OCI-LY7 (cell line): ENCODE measurements around the gene MDFIC. TPM values are rescaled to one million over a fixed set of nuclear protein-coding genes. Genes with fewer than 3 reads are reported as not detected.

Experiments
- BruUV-seq: library from RNA; stranded (reverse); fragments of 400-500 nt; replicated peaks from 2 replicates; lab custom pipeline; 2021; lab: Mats Ljungman, UMichigan
- CTCF ChIA-PET: fragments of 300-600 bp; sonication (Branson Sonifier 250); formaldehyde crosslinking; loops from one replicate; lab custom pipeline; 2022; ENCODE audit warnings: antibody characterized with exemption; ENCODE audit not compliant: unreplicated experiment; lab: Charles Lee
- POLR2A ChIA-PET: fragments of 300-600 bp; sonication (Branson Sonifier 250); formaldehyde crosslinking; loops from one replicate; lab custom pipeline; 2022; ENCODE audit warnings: antibody characterized with exemption; lab: Charles Lee
- DNase-seq: peaks from one replicate; pipeline ENCODE4 v3.0.0-alpha.2; 2015; ENCODE audit warnings: low spot score
- H2AFZ ChIP-seq: fragments of 200-600 bp; sonication (generic), shearing (Covaris generic); 2 replicates; pipeline ENCODE4 v1.6.1; 2014; ENCODE audit warnings: mild to moderate bottlenecking, antibody characterized with exemption, low read length, moderate library complexity
- H3K27ac ChIP-seq: fragments of 200-600 bp; sonication (generic); 2 replicates; pipeline ENCODE4 v1.5.1; 2014; ENCODE audit warnings: mixed run types, low read depth, mild to moderate bottlenecking, moderate library complexity, low read length, inconsistent platforms; ENCODE audit not compliant: poor library complexity, severe bottlenecking
- H3K36me3 ChIP-seq: fragments of 200-600 bp; sonication (generic); 2 replicates; pipeline ENCODE4 v1.6.1; 2014; ENCODE audit warnings: mild to moderate bottlenecking, antibody characterized with exemption, low read length, moderate library complexity, mixed read lengths; ENCODE audit not compliant: insufficient read depth
- H3K4me1 ChIP-seq: fragments of 200-600 bp; sonication (generic); 2 replicates; pipeline ENCODE4 v1.5.1; 2014; ENCODE audit warnings: mild to moderate bottlenecking, low read length; ENCODE audit not compliant: insufficient read depth, poor library complexity, severe bottlenecking
- H3K4me2 ChIP-seq: fragments of 200-600 bp; sonication (generic); 2 replicates; pipeline ENCODE4 v1.6.1; 2014; ENCODE audit warnings: mild to moderate bottlenecking, low read length
- H3K4me3 ChIP-seq: fragments of 200-600 bp; sonication (generic); 2 replicates; pipeline ENCODE4 v1.5.1; 2014; ENCODE audit warnings: mild to moderate bottlenecking, low read depth, low read length; ENCODE audit not compliant: poor library complexity, severe bottlenecking
- H3K79me2 ChIP-seq: fragments of 200-600 bp; sonication (generic); 2 replicates; pipeline ENCODE4 v1.6.1; 2016; ENCODE audit warnings: low read depth, mild to moderate bottlenecking, low read length, moderate library complexity, mixed read lengths; ENCODE audit not compliant: insufficient read depth
- H3K9me2 ChIP-seq: fragments of 200-600 bp; sonication (generic); 2 replicates; pipeline ENCODE4 v1.6.1; 2016; ENCODE audit warnings: mild to moderate bottlenecking, low read length, mixed read lengths; ENCODE audit not compliant: insufficient read depth
- H3K9me3 ChIP-seq: fragments of 200-600 bp; sonication (generic); 2 replicates; pipeline ENCODE4 v1.6.1; 2014; ENCODE audit warnings: mild to moderate bottlenecking, mixed run types, low read length, mixed read lengths
- H4K20me1 ChIP-seq: fragments of 200-600 bp; sonication (generic); 2 replicates; pipeline ENCODE4 v1.6.1; 2014; ENCODE audit warnings: mild to moderate bottlenecking, antibody characterized with exemption, low read length, moderate library complexity, mixed read lengths; ENCODE audit not compliant: insufficient read depth
- CTCF ChIP-seq: fragments of 200-600 bp; sonication (generic); conservative IDR thresholded peaks from 2 replicates; pipeline ENCODE4 v1.5.1; 2014; ENCODE audit warnings: mild to moderate bottlenecking, antibody characterized with exemption, low read length, moderate library complexity, mixed read lengths
- EZH2phosphoT487 ChIP-seq: fragments of 200-600 bp; sonication (generic); IDR thresholded peaks from 2 replicates; pipeline ENCODE4 v1.6.1; 2018; ENCODE audit warnings: low read depth, borderline replicate concordance, mild to moderate bottlenecking, mixed run types, antibody characterized with exemption, low read length, moderate library complexity, mixed read lengths
- intact Hi-C: fragments of 100-400 bp; cut with micrococcal nuclease; formaldehyde crosslinking; loops from one replicate; pipeline ENCODE4 v1.10.0; 2022; ENCODE audit not compliant: unreplicated experiment
- total RNA-seq, 2 experiments: library from RNA; depleted of rRNA in 1 of 2; stranded (reverse); fragments of >200 nt in 1 of 2; shearing (Covaris generic) in 1 of 2; gene quantifications; 2 replicates each; pipeline ENCODE4 v1.2.3, GENCODE V29; 2014 to 2022

MDFIC gene
- total RNA-seq, 2 experiments from 2014 or later, result not detected

GRCh38 chr7:114944745-114945625 lies 23.1 kb downstream of the MDFIC start:
- H3K79me2 ChIP-seq, result no peaks in the 10 kb centered on the region
- no peaks in the 10 kb centered on the region for H3K9me3 ChIP-seq
- CTCF ChIA-PET, result no interaction called here
- no peaks in the 10 kb centered on the region for H3K4me1 ChIP-seq
- TF ChIP-seq CTCF, result no peak
- TF ChIP-seq EZH2phosphoT487, result no peak
- POLR2A ChIA-PET, result interaction anchor here (0.5 to 2.2 kb wide), 4 partner anchors 19 to 1387 kb away, joined by 3 to 5 read pairs (median 4); no protein-coding TSS in a partner anchor
- no peaks in the 10 kb centered on the region for H3K9me2 ChIP-seq
- no peak overlapping the region for H3K4me3 ChIP-seq
- no peak overlapping the region for H3K4me2 ChIP-seq
- no peaks in the 10 kb centered on the region for H4K20me1 ChIP-seq
- intact Hi-C loops, result no loop called here
- BruUV-seq, result no TSS peak
- no peak overlapping the region for H3K27ac ChIP-seq
- H2AFZ ChIP-seq, result no peak overlapping the region
- no peaks in the 10 kb centered on the region for H3K36me3 ChIP-seq
- no peak for DNase-seq

DNA sequence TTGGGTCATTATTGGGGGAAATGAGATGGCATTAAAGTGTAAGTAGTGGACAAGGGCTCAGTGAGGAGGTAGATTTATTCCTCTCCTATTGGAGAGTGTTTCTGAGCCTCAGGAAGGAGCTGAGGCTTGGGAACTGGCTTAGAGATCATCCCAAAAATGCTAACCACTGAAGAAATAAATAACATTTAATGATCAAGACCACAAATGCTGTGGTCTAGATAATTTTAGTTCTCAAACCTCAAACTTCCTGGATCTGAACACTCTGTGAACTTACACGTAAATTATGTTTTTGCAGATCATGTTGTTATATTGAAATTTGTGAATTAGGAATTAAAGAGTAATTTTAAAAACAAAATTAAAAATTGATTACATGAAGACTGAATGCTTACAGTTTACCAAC lies 27.3 kb downstream of the MDFIC start:
- H3K79me2 ChIP-seq, result no peaks in the 10 kb centered on the region
- no peaks in the 10 kb centered on the region for H3K36me3 ChIP-seq
- H3K4me3 ChIP-seq, result no peak overlapping the region
- no peaks in the 10 kb centered on the region for H3K9me2 ChIP-seq
- no peak overlapping the region for H2AFZ ChIP-seq
- TF ChIP-seq EZH2phosphoT487 (no peak), CTCF (no peak)
- no peaks in the 10 kb centered on the region for H3K9me3 ChIP-seq
- intact Hi-C loops, result no loop called here
- no peak overlapping the region for H3K4me2 ChIP-seq
- H3K4me1 ChIP-seq, result no peaks in the 10 kb centered on the region
- no peak overlapping the region for H3K27ac ChIP-seq
- BruUV-seq, result no TSS peak
- ChIA-PET CTCF (no interaction called here), POLR2A (no interaction called here)
- no peak for DNase-seq
- H4K20me1 ChIP-seq, result no peaks in the 10 kb centered on the region

DNA sequence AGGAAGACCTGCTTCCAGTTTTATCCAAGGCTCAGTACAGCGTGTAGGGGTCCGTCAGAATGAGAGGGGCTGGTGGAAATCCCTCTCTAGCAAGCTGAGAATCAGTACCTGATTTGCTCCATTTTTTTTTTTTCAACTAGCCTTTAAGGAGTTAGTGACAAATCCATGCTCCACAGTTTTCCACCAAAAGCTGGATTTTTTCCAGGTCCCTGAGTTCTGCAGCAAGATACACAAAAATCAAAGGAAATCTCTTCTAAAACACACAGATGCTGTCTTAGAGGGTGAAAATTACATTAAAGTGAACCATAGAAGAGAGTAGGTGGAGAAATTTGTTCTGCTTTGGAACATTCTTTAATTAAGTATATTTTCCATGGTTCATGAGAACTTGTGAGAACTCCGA lies 30.4 kb downstream of the MDFIC start:
- no peak overlapping the region for H3K4me2 ChIP-seq
- TF ChIP-seq EZH2phosphoT487 (no peak), CTCF (no peak)
- no peak overlapping the region for H3K27ac ChIP-seq
- ChIA-PET CTCF (no interaction called here), POLR2A (no interaction called here)
- no peak overlapping the region for H2AFZ ChIP-seq
- H3K4me3 ChIP-seq, result no peak overlapping the region
- no peaks in the 10 kb centered on the region for H3K4me1 ChIP-seq
- no peaks in the 10 kb centered on the region for H3K9me2 ChIP-seq
- no TSS peak for BruUV-seq
- intact Hi-C loops, result no loop called here
- H3K36me3 ChIP-seq, result no peaks in the 10 kb centered on the region
- no peaks in the 10 kb centered on the region for H3K9me3 ChIP-seq
- no peak for DNase-seq
- no peaks in the 10 kb centered on the region for H4K20me1 ChIP-seq
- no peaks in the 10 kb centered on the region for H3K79me2 ChIP-seq
